Urinary bladder (tissue), 4 donors: Measurements from ENCODE around the gene MAGEA2. TPM values are rescaled to one million over a fixed set of nuclear protein-coding genes. Genes with fewer than 3 reads are reported as not detected.
"Not testable (repeated sequence)": the region's sequence is repeated elsewhere in the genome, so short reads cannot be mapped to it uniquely, and the experiment has no call there.

Source experiments
- DNase-seq: peaks from one replicate; pipeline ENCODE4 v3.0.0-alpha.2; 2015; ENCODE audit errors: extremely low spot score
- H3K27ac ChIP-seq: one replicate; pipeline ENCODE4 v1.5.1; 2013; ENCODE audit warnings: low read depth, mild to moderate bottlenecking, moderate library complexity
- H3K36me3 ChIP-seq: one replicate; pipeline ENCODE4 v1.6.1; 2013; ENCODE audit warnings: mild to moderate bottlenecking, moderate library complexity; ENCODE audit not compliant: insufficient read depth
- H3K4me1 ChIP-seq: one replicate; pipeline ENCODE4 v1.6.1; 2013; ENCODE audit warnings: mild to moderate bottlenecking, moderate library complexity; ENCODE audit not compliant: insufficient read depth
- H3K4me3 ChIP-seq: one replicate; pipeline ENCODE4 v1.5.1; 2013; ENCODE audit warnings: low read depth, low read length
- WGBS: extraction: QIAGEN DNeasy Blood & Tissue Kit; methylation state at CpG from one replicate; pipeline ENCODE4 v1.1.7; 2013; 5-methylcytosine and 5-hydroxymethylcytosine counted together
- polyA plus RNA-seq: library from polyadenylated mRNA; stranded (reverse); fragments of 200-250 nt; gene quantifications from one replicate; pipeline ENCODE4 v1.2.3, GENCODE V29; 2013
- total RNA-seq: library from RNA; depleted of rRNA; stranded (reverse); fragments of >200 nt; gene quantifications from one replicate; pipeline ENCODE4 v1.2.3, GENCODE V29; 2014
- donor health status: healthy with polysubstance abuse.
- donor health status: healthy.

The MAGEA2 gene
- total RNA-seq (not detected), polyA plus RNA-seq (not detected)

GRCh38 chrX:152753686-152754650, at the start of gene MAGEA2:
Gene MAGEA2, minus strand, starts transcription at chrX:152753842. Its CDS starts 2,479 bp downstream, at chrX:152751363.
- H3K36me3 ChIP-seq, DNase-seq, H3K4me3 ChIP-seq, H3K4me1 ChIP-seq, H3K27ac ChIP-seq: not testable (repeated sequence)
- no CpG with 5 or more reads among the region's 35 CpGs for WGBS

GRCh38 chrX:152798945-152799344, 45.3 kb upstream of the MAGEA2 start:
- Histone ChIP-seq H3K27ac (no peak overlapping the region), H3K36me3 (no peaks in the 10 kb centered on the region), H3K4me1 (no peaks in the 10 kb centered on the region), H3K4me3 (no peak overlapping the region)
- DNase-seq, result no peak
- 78% methylated on average over 1 of the region's 1 CpG for WGBS

GRCh38 chrX:152787062-152787461, 33.4 kb upstream of the MAGEA2 start:
- not testable (repeated sequence) for H3K27ac ChIP-seq, H3K36me3 ChIP-seq, H3K4me1 ChIP-seq, H3K4me3 ChIP-seq, DNase-seq
- WGBS, result no CpG with 5 or more reads among the region's 3 CpGs

GRCh38 chrX:152769549-152770289, 16.1 kb upstream of the MAGEA2 start, which contains the start of gene MAGEA6:
Gene MAGEA6, minus strand, starts transcription at chrX:152769689. Its CDS starts 2,039 bp downstream, at chrX:152767650.
- H3K4me1 ChIP-seq, DNase-seq, H3K36me3 ChIP-seq, H3K27ac ChIP-seq, H3K4me3 ChIP-seq: not testable (repeated sequence)
- WGBS, result 86% methylated on average over 3 of the region's 29 CpGs

GRCh38 chrX:152766562-152766961, 12.9 kb upstream of the MAGEA2 start:
- not testable (repeated sequence) for DNase-seq, H3K4me1 ChIP-seq, H3K4me3 ChIP-seq, H3K27ac ChIP-seq, H3K36me3 ChIP-seq
- WGBS, result 82% methylated on average over 9 of the region's 9 CpGs

- not testable (repeated sequence) for H3K4me1 ChIP-seq, DNase-seq
- 91% methylated on average over 4 of the region's 7 CpGs for WGBS
Observed at GRCh38 chrX:152761582-152761981, 7.9 kb upstream of the MAGEA2 start.

GRCh38 chrX:152759544-152759943, 5.9 kb upstream of the MAGEA2 start:
- not testable (repeated sequence) for H3K4me3 ChIP-seq, H3K4me1 ChIP-seq, H3K36me3 ChIP-seq, H3K27ac ChIP-seq, DNase-seq
- 80% methylated on average over 3 of the region's 7 CpGs for whole genome bisulfite sequencing

More at GRCh38 chrX:152761582-152761981, 7.9 kb upstream of the MAGEA2 start:
- H3K36me3 ChIP-seq, H3K27ac ChIP-seq, H3K4me3 ChIP-seq: not testable (repeated sequence)

GRCh38 chrX:152758918-152759317, 5.3 kb upstream of the MAGEA2 start, which contains the start of gene CSAG3:
Gene CSAG3, plus strand, starts transcription at chrX:152759218.
- DNase-seq, H3K4me3 ChIP-seq, H3K36me3 ChIP-seq, H3K4me1 ChIP-seq, H3K27ac ChIP-seq: not testable (repeated sequence)
- WGBS, result no CpG with 5 or more reads among the region's 2 CpGs

GRCh38 chrX:152754871-152755270, 1.2 kb upstream of the MAGEA2 start:
- not testable (repeated sequence) for H3K4me1 ChIP-seq, DNase-seq, H3K4me3 ChIP-seq, H3K27ac ChIP-seq, H3K36me3 ChIP-seq
- WGBS, result no CpG with 5 or more reads among the region's 5 CpGs

- Histone ChIP-seq H3K36me3 (no peaks in the 10 kb centered on the region), H3K4me3 (no peak overlapping the region), H3K4me1 (no peaks in the 10 kb centered on the region), H3K27ac (no peak overlapping the region)
- no peak for DNase-seq
- WGBS, result 88% methylated on average over 5 of the region's 5 CpGs
Observed at GRCh38 chrX:152738560-152738959, 15.1 kb downstream of the MAGEA2 start.

- H3K4me3 ChIP-seq, H3K27ac ChIP-seq, H3K36me3 ChIP-seq, DNase-seq, H3K4me1 ChIP-seq: not testable (repeated sequence)
- 86% methylated on average over 12 of the region's 12 CpGs for WGBS
Observed at GRCh38 chrX:152736528-152736927, 17.1 kb downstream of the MAGEA2 start.

- DNase-seq, result no peak
Observed at GRCh38 chrX:152735860-152736511, 17.7 kb downstream of the MAGEA2 start.

GRCh38 chrX:152735101-152735500, 18.5 kb downstream of the MAGEA2 start:
- Histone ChIP-seq H3K4me3 (no peak overlapping the region), H3K27ac (no peak overlapping the region), H3K36me3 (no peaks in the 10 kb centered on the region), H3K4me1 (no peaks in the 10 kb centered on the region)
- DNase-seq, result no peak
- 83% methylated on average over 2 of the region's 2 CpGs for WGBS

More at GRCh38 chrX:152735860-152736511, 17.7 kb downstream of the MAGEA2 start:
- H3K27ac ChIP-seq, result no peak overlapping the region
- 93% methylated on average over 12 of the region's 12 CpGs for WGBS
- H3K36me3 ChIP-seq, result no peaks in the 10 kb centered on the region
- H3K4me3 ChIP-seq, result no peak overlapping the region
- H3K4me1 ChIP-seq, result no peaks in the 10 kb centered on the region
